DOHH2 (cell line): Measurements from ENCODE around the gene FXYD3.

Experiments
- CTCF ChIP-seq: fragments of 200-600 bp; sonication (generic); IDR thresholded peaks from one replicate; pipeline ENCODE4 v1.5.1; 2014; ENCODE audit warnings: antibody characterized with exemption, mild to moderate bottlenecking, low read depth, low read length; ENCODE audit not compliant: poor library complexity, severe bottlenecking
- EZH2phosphoT487 ChIP-seq: fragments of 200-600 bp; sonication (generic); IDR thresholded peaks from 2 replicates; pipeline ENCODE4 v1.6.1; 2017; ENCODE audit warnings: borderline replicate concordance, mild to moderate bottlenecking, antibody characterized with exemption, low read length, moderate library complexity, mixed read lengths

GRCh38 chr19:35160629-35161433 lies 45.2 kb downstream of the FXYD3 start:
- TF ChIP-seq CTCF (no peak), EZH2phosphoT487 (no peak)
